Prostate gland (tissue), 2 donors: ENCODE data around the gene APOF.

Experiments used
- CTCF ChIP-seq, 4 experiments: fragments of 200-600 bp in 2 of 4; fragments of 450-650 bp in 2 of 4; sonication (generic) in 2 of 4; IDR thresholded peaks; 1 replicate in 3 of 4; 2 replicates in 1 of 4; pipeline ENCODE4 v1.5.1; 2016 to 2019; ENCODE audit warnings: antibody characterized with exemption in 4 of 4, mild to moderate bottlenecking in 2 of 4, moderate library complexity in 2 of 4
- POLR2AphosphoS5 ChIP-seq: sonication (generic); formaldehyde crosslinking; IDR thresholded peaks from one replicate; pipeline ENCODE4 v1.6.1; 2017; ENCODE audit warnings: antibody characterized with exemption

- TF ChIP-seq POLR2AphosphoS5 (no peak), CTCF (IDR thresholded peaks at IDR 0.05) (no peak)
These were observed 30.0 kb downstream of the APOF start for GRCh38 chr12:56332512-56333196.
